ENCODE data around the gene ARHGAP26.

The ARHGAP26 gene

DNA sequence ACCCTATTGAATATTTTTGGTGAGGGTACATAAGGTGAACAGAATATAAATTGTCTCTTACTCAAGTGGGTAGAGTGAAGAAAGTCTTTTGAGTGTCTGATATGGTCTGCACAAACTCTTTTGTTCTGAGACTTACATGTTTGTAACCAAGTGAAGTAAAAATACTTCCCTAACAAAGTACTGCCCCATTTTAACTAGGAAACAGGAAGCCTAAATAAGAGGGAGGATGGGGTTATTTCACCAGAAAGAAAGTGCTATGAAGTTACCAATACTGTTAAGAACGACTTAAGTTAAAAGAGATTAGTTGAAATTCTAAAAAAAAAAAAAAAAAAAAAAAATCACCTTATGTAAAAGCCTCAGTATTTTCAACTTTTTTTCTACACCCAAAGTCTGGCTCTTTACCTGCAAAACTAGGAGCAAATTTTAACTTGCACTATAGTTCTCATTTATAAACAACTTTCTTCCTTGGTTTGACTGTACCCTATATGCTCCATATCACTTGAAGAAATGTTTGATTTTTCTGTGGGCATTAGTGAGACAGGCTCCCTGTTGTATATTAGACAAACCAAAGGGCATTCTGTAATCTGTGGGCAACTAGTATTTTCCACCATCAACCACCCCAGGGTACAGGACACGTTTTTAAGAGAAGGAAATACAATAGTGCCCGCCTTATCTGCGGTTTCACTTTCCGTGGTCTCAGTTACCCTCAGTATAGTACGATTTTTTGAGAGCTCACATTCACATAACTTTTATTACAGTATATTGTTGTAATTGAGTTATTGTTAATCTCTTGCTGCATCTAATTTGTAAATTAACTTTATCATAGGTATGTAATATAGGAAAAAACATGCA lies 505.6 kb downstream of the ARHGAP26 start:
- Histone ChIP-seq H3K27ac (ENCODE audit: low read depth, low read length) (no peak overlapping the region), H3K27me3 (ENCODE audit: control insufficient read depth in 1 of 2, insufficient read depth in 2 of 2, low read length in 2 of 2) (no peaks in the 10 kb centered on the region), H3K4me1 (ENCODE audit: control insufficient read depth in 1 of 2, insufficient read depth in 2 of 2, low read length in 2 of 2) (no peaks in the 10 kb centered on the region), H3K9ac (ENCODE audit: low read depth in 1 of 2, low read length in 2 of 2) (no peak overlapping the region), H3K36me3 (ENCODE audit: control insufficient read depth in 1 of 2, insufficient read depth in 2 of 2, low read length in 2 of 2) (peaks cover 0 to 12% of the 10 kb centered on the region in 2 donors), H3K4me3 (ENCODE audit: low read depth in 1 of 2, low read length in 2 of 2) (no peak overlapping the region), H3K9me3 (ENCODE audit: control insufficient read depth in 1 of 2, low read length in 2 of 2) (no peaks in the 10 kb centered on the region)

DNA sequence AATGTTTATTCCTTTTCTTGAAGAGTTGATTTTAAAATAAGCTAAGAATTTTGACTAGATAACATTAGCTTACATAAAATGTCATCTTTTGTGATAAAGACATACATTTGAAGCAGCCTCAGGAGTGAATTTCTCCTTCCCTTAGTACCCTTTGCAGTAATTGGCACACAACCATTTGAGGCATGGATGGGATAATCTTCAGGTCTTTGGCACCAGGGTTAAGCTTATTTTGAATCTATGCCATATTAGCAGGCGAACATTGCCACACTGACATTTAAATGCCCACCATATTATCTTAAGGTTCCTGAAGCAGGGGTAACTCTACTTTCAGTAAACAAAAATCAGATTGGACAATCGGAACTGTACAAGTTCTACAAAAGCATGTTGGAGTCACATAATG lies 507.4 kb downstream of the ARHGAP26 start:
- H3K27ac ChIP-seq (ENCODE audit: low read depth, low read length) = no peak overlapping the region
- H3K9me3 ChIP-seq (ENCODE audit: control insufficient read depth in 1 of 2, low read length in 2 of 2) = no peaks in the 10 kb centered on the region
- H3K9ac ChIP-seq (ENCODE audit: low read depth in 1 of 2, low read length in 2 of 2) = no peak overlapping the region

More for the DNA sequence above, 507.4 kb downstream of the ARHGAP26 start:
- H3K36me3 ChIP-seq (ENCODE audit: control insufficient read depth in 1 of 2, insufficient read depth in 2 of 2, low read length in 2 of 2) = peaks cover 3 to 15% of the 10 kb centered on the region in 2 donors
- no peaks in the 10 kb centered on the region for H3K4me1 ChIP-seq (ENCODE audit: control insufficient read depth in 1 of 2, insufficient read depth in 2 of 2, low read length in 2 of 2)
- no peak overlapping the region for H3K4me3 ChIP-seq (ENCODE audit: low read depth in 1 of 2, low read length in 2 of 2)
- H3K27me3 ChIP-seq (ENCODE audit: control insufficient read depth in 1 of 2, insufficient read depth in 2 of 2, low read length in 2 of 2) = no peaks in the 10 kb centered on the region

Data from duodenal mucosa (tissue), 2 donors.